HG03442 (cell line): ENCODE results near the gene PLXNA2.

Experiments used
- ATAC-seq: cut with Tn5 transposase; IDR thresholded peaks from one replicate; pipeline ENCODE4 v1.9.1; 2021; ENCODE audit warnings: mild to moderate bottlenecking, moderate library complexity; ENCODE audit not compliant: unreplicated experiment

PLXNA2 gene

GRCh38 chr1:208242146-208242545, 2.0 kb downstream of the PLXNA2 start:
- ATAC-seq: no peak

- no peak for ATAC-seq
Observed at GRCh38 chr1:208241512-208241911, 2.7 kb downstream of the PLXNA2 start.

- no peak for ATAC-seq
Observed at GRCh38 chr1:208240662-208241355, 3.4 kb downstream of the PLXNA2 start.

DNA sequence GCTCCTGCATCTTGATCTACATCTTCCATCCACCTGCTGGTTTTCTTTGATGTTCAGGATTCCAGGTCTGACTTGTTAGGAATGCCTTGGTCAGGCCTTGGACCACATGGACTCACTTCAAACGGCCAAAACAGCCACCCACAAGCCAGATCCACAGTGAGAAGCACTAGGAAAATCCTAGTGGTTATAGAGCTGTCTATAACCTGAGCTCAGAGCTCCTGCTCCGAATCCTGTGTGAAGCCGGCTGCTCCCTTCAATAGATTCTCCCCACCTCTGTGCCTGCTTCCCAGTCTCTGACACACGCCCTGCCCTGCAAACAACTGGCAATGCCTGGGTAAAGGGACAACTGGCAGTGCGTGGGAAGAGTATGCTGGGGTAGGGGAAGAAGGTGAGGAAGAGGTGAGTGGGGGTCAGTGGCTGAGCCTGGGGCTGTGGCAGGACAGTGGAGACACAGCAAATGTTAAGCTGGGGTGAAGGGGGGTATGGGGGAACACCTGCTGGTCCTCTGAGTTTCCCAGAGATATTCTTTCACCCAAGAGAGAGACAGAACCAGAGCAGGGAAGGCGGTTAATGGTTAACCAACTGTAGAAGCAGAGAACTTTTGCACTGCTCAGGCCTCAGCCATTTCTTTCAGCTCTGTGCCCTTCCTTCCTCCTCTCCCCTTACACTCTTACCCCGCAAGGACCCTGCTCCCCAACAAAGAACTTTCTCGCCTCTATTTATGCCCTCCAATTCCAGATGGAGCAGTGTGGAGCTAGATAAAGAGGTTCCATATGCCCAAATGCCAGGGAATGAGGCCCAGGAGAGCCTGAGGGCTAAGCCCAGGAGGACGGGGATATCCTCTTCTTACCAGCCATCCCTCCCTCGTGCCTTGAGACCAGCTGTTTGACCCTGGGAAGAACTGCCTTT, 4.5 kb downstream of the PLXNA2 start:
- no peak for ATAC-seq

- ATAC-seq: peak; percentile 43
Observed at GRCh38 chr1:208238710-208239472, 5.3 kb downstream of the PLXNA2 start.

DNA sequence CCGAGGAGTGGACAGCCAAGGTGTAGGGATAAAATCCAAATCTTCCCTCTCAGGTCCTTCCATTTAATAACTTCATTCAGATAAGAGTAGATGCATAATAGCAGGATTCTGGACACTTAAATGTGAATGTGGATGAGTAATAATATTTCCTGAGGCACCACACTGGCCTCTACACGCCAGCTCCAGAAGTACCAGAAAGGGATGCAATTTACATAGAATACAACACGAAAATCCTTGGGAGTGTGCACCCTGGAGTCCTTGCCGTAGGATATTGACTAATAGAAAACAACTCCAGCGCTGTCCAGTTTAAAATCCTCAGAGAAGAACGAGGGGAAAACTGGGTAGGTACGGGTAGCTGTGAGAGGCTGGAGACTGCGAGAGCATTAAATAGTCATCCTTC, 6.9 kb downstream of the PLXNA2 start:
- ATAC-seq: no peak

- ATAC-seq: peak; percentile 56
Observed at GRCh38 chr1:208235982-208236761, 8.0 kb downstream of the PLXNA2 start.

GRCh38 chr1:208235356-208235981, 8.7 kb downstream of the PLXNA2 start:
- ATAC-seq: no peak

DNA sequence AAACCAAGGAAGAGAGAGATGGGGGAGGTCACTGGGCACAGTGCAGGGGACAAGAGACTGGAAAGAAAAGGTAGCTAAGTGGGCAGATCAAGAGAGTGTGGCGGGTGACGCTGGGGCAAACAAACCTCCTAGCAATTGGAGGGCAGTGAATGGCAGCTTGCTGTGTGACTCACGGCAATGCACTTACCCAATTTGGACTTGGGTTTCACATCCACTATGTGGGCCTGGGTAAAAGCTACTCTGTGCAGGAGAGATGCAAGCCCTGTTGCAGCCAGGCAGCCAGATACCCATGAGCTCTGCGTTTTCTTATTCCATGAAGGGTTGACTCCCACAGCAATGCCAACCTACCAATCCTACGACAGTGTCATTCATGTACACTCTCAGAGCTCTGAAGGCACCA, 9.5 kb downstream of the PLXNA2 start:
- ATAC-seq: no peak

DNA sequence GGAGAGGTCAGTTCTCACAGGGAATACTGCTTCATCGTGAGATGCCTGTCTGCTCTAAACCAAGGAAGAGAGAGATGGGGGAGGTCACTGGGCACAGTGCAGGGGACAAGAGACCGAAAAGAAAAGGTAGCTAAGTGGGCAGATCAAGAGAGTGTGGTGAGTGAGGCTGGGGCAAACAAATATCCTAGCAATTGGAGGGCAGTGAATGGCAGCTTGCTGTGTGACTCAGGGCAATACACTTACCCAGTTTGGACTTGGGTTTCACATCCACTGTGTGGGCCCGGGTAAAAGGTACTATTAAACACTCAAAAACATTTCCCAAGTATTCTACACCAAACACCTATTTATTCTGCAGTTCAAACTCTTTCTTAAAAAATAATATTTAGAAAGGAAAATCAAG, 10.2 kb downstream of the PLXNA2 start:
- no peak for ATAC-seq

GRCh38 chr1:208233546-208233945, 10.6 kb downstream of the PLXNA2 start:
- no peak for ATAC-seq

GRCh38 chr1:208232662-208233038, 11.5 kb downstream of the PLXNA2 start:
- no peak for ATAC-seq

DNA sequence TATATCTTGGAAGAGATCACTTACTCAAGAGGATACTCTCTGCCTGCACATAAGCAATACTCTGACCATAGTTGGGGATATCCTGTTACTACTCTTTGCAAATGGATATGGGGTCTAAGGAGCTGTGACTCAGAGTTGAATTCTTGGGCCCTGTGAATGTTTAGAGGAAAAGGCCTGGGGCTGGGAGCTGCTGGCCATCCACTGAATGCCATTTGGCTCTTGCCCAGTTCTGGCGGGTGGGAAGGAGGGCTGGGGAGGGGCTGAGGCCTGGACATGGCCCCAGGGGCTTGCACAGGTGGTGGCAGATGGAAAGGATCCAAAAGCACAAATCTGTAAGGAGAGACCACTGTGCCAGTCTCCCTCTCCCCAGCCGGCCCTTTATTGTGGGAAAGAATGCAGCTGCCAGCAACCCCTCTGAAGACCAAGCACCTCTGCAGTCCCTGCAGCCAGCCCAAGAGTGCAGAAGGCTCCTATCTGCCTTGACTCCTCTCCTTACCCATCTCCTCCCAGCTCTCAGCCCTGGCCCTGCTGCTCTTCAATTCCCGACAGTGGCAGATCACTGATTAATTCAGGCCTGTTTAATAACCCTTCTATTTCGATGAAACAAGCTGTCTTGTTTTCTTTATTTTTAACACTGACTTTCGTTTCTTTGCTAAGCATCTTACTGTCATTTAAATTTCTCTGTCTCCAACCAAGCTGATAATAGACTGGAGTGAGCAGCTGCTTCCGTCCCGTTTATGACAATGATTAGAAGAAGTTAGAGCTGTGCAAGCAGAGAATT, 12.1 kb downstream of the PLXNA2 start:
- no peak for ATAC-seq

- ATAC-seq: no peak
Observed at GRCh38 chr1:208230668-208231529, 13.3 kb downstream of the PLXNA2 start.

DNA sequence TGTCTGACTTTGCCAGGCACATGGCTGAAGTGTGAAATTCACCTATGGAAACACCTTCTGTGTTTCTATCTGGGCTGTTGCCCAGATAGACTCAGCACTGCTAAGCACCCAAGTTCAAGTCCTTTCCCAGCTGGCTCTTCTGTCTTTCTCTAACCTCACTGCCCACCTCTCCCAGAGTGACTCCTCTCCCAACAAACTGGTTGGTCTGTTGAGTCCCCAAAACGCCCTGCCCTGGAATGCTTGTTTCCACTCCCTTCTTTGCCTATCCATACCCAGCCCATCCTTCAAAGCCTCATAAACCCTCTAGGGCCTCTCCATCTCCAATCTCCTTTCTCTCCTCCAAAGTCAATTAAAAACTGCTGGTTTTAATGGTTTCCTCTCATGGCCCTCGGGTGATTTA, 15.6 kb downstream of the PLXNA2 start:
- no peak for ATAC-seq

DNA sequence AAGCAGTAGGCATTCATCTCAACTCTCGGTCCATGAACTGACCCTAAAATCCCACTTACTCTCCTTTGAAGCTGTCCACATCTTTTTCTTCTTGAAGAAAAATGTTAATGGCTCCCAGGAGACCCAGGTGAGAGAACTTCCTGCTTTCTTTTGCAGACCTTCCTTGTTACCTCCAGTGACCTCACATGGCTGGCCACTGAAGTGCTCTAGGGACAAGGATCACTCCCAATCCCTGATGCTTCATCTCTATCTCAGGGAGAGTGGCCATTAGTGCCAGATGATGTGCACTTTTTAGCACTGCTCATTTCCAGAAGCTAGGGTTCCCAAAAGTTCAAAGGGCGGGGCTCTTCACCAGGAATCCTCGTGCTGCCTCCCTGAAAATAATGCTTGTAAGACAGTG, 16.2 kb downstream of the PLXNA2 start:
- no peak for ATAC-seq

DNA sequence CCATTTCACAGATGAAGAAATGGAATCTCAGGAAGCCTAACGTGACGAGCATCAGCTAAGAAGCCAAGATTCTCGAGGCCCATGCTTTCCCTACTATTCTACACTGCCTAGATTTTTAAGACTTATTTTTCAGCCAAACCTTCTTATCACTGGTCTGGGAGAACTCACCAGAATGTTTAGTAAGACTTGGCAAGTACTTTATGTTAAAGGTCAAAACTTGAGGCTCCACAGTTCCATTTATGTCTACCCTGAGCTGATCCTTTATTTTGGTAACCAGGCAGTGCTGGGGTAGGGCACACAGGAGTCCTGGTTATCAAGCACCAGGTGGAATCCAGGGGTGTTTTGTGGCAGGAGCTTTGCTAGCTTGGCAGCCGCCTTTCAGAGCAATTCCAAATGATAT, 16.8 kb downstream of the PLXNA2 start:
- ATAC-seq: no peak
